ENCODE data around the gene NUBPL. TPM values are rescaled to one million over a fixed set of nuclear protein-coding genes. Genes with fewer than 3 reads are reported as not detected.
"Not testable (repeated sequence)": the region's sequence is repeated elsewhere in the genome, so short reads cannot be mapped to it uniquely, and the experiment has no call there.

Gene NUBPL
- total RNA-seq, 1 donor from 2014 or later: 28.6 TPM

- ATAC-seq (no peak), DNase-seq (ENCODE audit: missing footprints) (no peak)
- intact Hi-C loops (cut with DNase I): no loop called here
Observed at GRCh38 chr14:31766315-31766892, 205.2 kb downstream of the NUBPL start.

- DNase-seq (ENCODE audit: missing footprints) (no peak), ATAC-seq (no peak)
- intact Hi-C loops (cut with DNase I): no loop called here
Observed at GRCh38 chr14:31768355-31768754, 207.2 kb downstream of the NUBPL start.

- peak; percentile 72 for ATAC-seq
- DNase-seq (ENCODE audit: missing footprints): no peak
- intact Hi-C loops (cut with DNase I): no loop called here
Observed at GRCh38 chr14:31770271-31770670, 209.1 kb downstream of the NUBPL start.

GRCh38 chr14:31774567-31774966 lies 213.4 kb downstream of the NUBPL start:
- DNase-seq (ENCODE audit: missing footprints): no peak
- no peak for ATAC-seq
- intact Hi-C loops (cut with DNase I): no loop called here

- intact Hi-C loops (cut with DNase I): no loop called here
- DNase-seq (ENCODE audit: missing footprints) (no peak), ATAC-seq (no peak)
Observed at GRCh38 chr14:31777312-31777711, 216.1 kb downstream of the NUBPL start.

- ATAC-seq (no peak), DNase-seq (ENCODE audit: missing footprints) (no peak)
- intact Hi-C loops (cut with DNase I): no loop called here
Observed at GRCh38 chr14:31781578-31781977, 220.4 kb downstream of the NUBPL start.

GRCh38 chr14:31785574-31785973 lies 224.4 kb downstream of the NUBPL start:
- ATAC-seq: no peak

GRCh38 chr14:31787377-31787776 lies 226.2 kb downstream of the NUBPL start:
- ATAC-seq: no peak
- DNase-seq (ENCODE audit: missing footprints): no peak
- intact Hi-C loops (cut with DNase I): no loop called here

More at GRCh38 chr14:31785574-31785973, 224.4 kb downstream of the NUBPL start:
- no peak for DNase-seq (ENCODE audit: missing footprints)
- intact Hi-C loops (cut with DNase I): no loop called here

- ATAC-seq (no peak), DNase-seq (ENCODE audit: missing footprints) (no peak)
- intact Hi-C loops (cut with DNase I): loop anchor here (1.0 kb wide), 1 partner anchor 18 kb away; no protein-coding TSS in a partner anchor
Observed at GRCh38 chr14:31788340-31788739, 227.1 kb downstream of the NUBPL start.

- DNase-seq (ENCODE audit: missing footprints) (no peak), ATAC-seq (no peak)
- intact Hi-C loops (cut with DNase I): no loop called here
Observed at GRCh38 chr14:31792726-31793125, 231.5 kb downstream of the NUBPL start.

- intact Hi-C loops (cut with DNase I); DNase-seq (ENCODE audit: missing footprints); ATAC-seq: not testable (repeated sequence)
Observed at GRCh38 chr14:31797946-31798345, 236.7 kb downstream of the NUBPL start.

- intact Hi-C loops (cut with DNase I): no loop called here
- ATAC-seq: no peak
- DNase-seq (ENCODE audit: missing footprints): no peak
Observed at GRCh38 chr14:31802838-31803237, 241.6 kb downstream of the NUBPL start.

- intact Hi-C loops (cut with DNase I): loop anchor here (1.0 kb wide), 1 partner anchor 18 kb away; no protein-coding TSS in a partner anchor
- ATAC-seq (no peak), DNase-seq (ENCODE audit: missing footprints) (no peak)
Observed at GRCh38 chr14:31806249-31806648, 245.0 kb downstream of the NUBPL start.

GRCh38 chr14:31811693-31812628 lies 250.8 kb downstream of the NUBPL start:
- ATAC-seq; intact Hi-C loops (cut with DNase I): not testable (repeated sequence)
- peak; percentile 49 for DNase-seq (ENCODE audit: missing footprints)

- ATAC-seq; DNase-seq (ENCODE audit: missing footprints); intact Hi-C loops (cut with DNase I): not testable (repeated sequence)
Observed at GRCh38 chr14:31813724-31814490, 252.7 kb downstream of the NUBPL start.

- DNase-seq (ENCODE audit: missing footprints): no peak
- intact Hi-C loops (cut with DNase I): no loop called here
Observed at GRCh38 chr14:31819281-31819680, 258.1 kb downstream of the NUBPL start.

GRCh38 chr14:31825459-31825858 lies 264.3 kb downstream of the NUBPL start:
- DNase-seq (ENCODE audit: missing footprints) (no peak), ATAC-seq (no peak)
- intact Hi-C loops (cut with DNase I): no loop called here

More at GRCh38 chr14:31819281-31819680, 258.1 kb downstream of the NUBPL start:
- ATAC-seq: no peak

- DNase-seq (ENCODE audit: missing footprints) (no peak), ATAC-seq (no peak)
- intact Hi-C loops (cut with DNase I): no loop called here
Observed at GRCh38 chr14:31827325-31827724, 266.1 kb downstream of the NUBPL start.
